HG03108 (cell line): ENCODE measurements around the gene VWC2L.

Experiments
- ATAC-seq: cut with Tn5 transposase; IDR thresholded peaks from one replicate; pipeline ENCODE4 v1.9.1; 2021; ENCODE audit warnings: moderate library complexity; ENCODE audit not compliant: unreplicated experiment

The VWC2L gene

GRCh38 chr2:214465363-214466146 lies 54.7 kb downstream of the VWC2L start:
- ATAC-seq: no peak

GRCh38 chr2:214469728-214470127 lies 58.9 kb downstream of the VWC2L start:
- ATAC-seq: no peak

GRCh38 chr2:214471382-214471781 lies 60.5 kb downstream of the VWC2L start:
- ATAC-seq: no peak

GRCh38 chr2:214471990-214472389 lies 61.1 kb downstream of the VWC2L start:
- ATAC-seq: no peak

- no peak for ATAC-seq
These were observed 66.5 kb downstream of the VWC2L start for GRCh38 chr2:214477305-214477704.

GRCh38 chr2:214481204-214481603 lies 70.3 kb downstream of the VWC2L start:
- ATAC-seq: no peak

GRCh38 chr2:214482728-214483127 lies 71.9 kb downstream of the VWC2L start:
- no peak for ATAC-seq

GRCh38 chr2:214484239-214484638 lies 73.4 kb downstream of the VWC2L start:
- no peak for ATAC-seq

GRCh38 chr2:214484701-214485100 lies 73.8 kb downstream of the VWC2L start:
- no peak for ATAC-seq

GRCh38 chr2:214489181-214489580 lies 78.3 kb downstream of the VWC2L start:
- ATAC-seq: no peak

- ATAC-seq: no peak
These were observed 78.8 kb downstream of the VWC2L start for GRCh38 chr2:214489702-214490101.

GRCh38 chr2:214492152-214492551 lies 81.3 kb downstream of the VWC2L start:
- no peak for ATAC-seq

GRCh38 chr2:214492608-214493007 lies 81.8 kb downstream of the VWC2L start:
- no peak for ATAC-seq

GRCh38 chr2:214497489-214497888 lies 86.6 kb downstream of the VWC2L start:
- ATAC-seq: no peak

GRCh38 chr2:214503568-214503967 lies 92.7 kb downstream of the VWC2L start:
- ATAC-seq: no peak

- ATAC-seq: no peak
These were observed 93.9 kb downstream of the VWC2L start for GRCh38 chr2:214504599-214505376.

- ATAC-seq: no peak
These were observed 96.2 kb downstream of the VWC2L start for GRCh38 chr2:214507032-214507431.

- ATAC-seq: no peak
These were observed 103.8 kb downstream of the VWC2L start for GRCh38 chr2:214514704-214515103.

GRCh38 chr2:214515111-214515510 lies 104.3 kb downstream of the VWC2L start:
- ATAC-seq: no peak

GRCh38 chr2:214519258-214519818 lies 108.5 kb downstream of the VWC2L start:
- no peak for ATAC-seq

GRCh38 chr2:214529021-214529420 lies 118.2 kb downstream of the VWC2L start:
- ATAC-seq: no peak

GRCh38 chr2:214529514-214529913 lies 118.7 kb downstream of the VWC2L start:
- no peak for ATAC-seq
